GM13977 (cell line): Measurements from ENCODE around the gene CNPY3.
"Not testable (repeated sequence)": the region's sequence is repeated elsewhere in the genome, so short reads cannot be mapped to it uniquely, and the experiment has no call there.

ENCODE experiments used
- DNase-seq: peaks from one replicate; pipeline ENCODE4 v3.0.0; 2012; ENCODE audit warnings: low spot score
- CTCF ChIP-seq: IDR thresholded peaks from 2 replicates; pipeline ENCODE4 v1.5.1; 2012; ENCODE audit warnings: mild to moderate bottlenecking, control low read depth; ENCODE audit not compliant: insufficient read depth; ENCODE audit errors: extremely low read depth, missing control alignments
- in situ Hi-C: fragments of 300-500 bp; cut with MboI; formaldehyde crosslinking; loops from one replicate; pipeline ENCODE4 v1.12.0; 2022; ENCODE audit warnings: low sequenced_read_pairs, low pct_unique_long_range_greater_than_20kb, mixed read lengths, inconsistent platforms; ENCODE audit not compliant: unreplicated experiment

Gene CNPY3

DNA sequence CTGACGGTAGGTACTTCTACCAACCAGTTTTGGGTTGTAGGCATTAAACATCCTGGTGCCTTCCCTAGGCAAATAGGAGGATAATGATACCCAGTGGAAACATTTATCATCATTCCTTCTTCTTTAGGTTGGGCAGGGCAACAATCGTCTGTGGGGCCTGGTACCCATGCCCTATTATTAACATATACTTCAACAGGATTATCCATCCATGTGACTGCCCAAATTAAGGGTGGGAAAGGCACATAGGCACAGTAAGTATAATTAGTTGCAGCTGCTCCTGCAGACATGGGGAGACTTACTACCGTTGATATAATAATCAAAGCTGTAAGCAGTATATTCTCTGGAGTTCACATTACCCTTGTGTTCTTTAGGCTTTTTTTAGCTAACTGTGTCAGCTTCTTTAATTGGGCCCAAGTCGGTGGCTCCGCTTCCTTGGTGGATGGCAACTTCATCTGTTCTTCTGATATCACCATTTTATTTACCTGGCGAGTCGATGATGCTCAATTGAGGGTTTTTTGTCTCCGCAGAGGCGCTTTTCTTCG lies 33.0 kb upstream of the CNPY3 start:
- no peak for DNase-seq
- TF ChIP-seq CTCF: no peak
- in situ Hi-C loops: no loop called here

- DNase-seq: no peak
- peak; percentile 55 for TF ChIP-seq CTCF
- in situ Hi-C loops: no loop called here
Measured at GRCh38 chr6:42898891-42899361, 30.4 kb upstream of the CNPY3 start.

DNA sequence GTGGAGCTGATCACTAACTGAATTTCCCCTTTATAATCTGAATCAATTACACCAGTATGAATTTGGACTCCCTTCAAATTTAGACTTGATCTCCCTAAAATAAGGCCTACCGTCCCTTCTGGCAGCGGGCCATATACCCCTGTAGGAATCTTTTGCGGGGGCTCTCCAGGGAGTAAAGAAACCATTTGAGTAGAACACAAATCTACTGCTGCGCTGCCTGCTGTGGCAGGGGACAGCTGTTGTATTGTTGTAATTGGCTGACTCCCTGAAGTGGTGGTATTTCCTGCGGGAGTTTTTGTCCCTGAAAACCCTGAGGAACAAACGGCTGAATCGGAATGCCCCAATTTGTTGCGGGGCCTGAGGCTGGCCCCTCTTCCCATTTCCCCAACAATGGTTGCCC lies 29.4 kb upstream of the CNPY3 start:
- in situ Hi-C loops: loop anchor here (10.0 kb wide), 1 partner anchor 245 kb away; no protein-coding TSS in a partner anchor
- no peak for DNase-seq
- no peak for TF ChIP-seq CTCF

DNA sequence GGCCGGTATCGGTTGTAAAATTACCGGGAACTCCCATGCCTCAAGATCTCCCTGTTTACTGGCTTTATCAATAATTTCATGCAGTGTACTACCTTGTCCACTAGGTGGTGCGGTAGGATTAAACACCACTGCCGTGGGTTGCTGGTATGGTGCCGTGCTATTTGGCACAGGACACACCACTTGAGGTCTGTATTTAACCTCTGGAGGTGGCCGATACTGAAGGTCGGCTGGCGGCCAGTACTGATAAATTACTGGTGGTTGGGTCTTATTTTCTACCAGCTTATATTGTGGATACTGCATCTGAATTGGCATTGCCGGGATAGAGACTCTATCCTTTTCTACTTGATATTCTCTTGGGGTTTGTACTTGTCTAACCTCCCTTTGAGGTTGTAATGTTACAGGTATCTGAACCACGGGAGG lies 27.7 kb upstream of the CNPY3 start:
- peak; percentile 56 for DNase-seq
- in situ Hi-C loops: loop anchor here (10.0 kb wide), 1 partner anchor 243 kb away; no protein-coding TSS in a partner anchor
- TF ChIP-seq CTCF: peak; percentile 81

DNA sequence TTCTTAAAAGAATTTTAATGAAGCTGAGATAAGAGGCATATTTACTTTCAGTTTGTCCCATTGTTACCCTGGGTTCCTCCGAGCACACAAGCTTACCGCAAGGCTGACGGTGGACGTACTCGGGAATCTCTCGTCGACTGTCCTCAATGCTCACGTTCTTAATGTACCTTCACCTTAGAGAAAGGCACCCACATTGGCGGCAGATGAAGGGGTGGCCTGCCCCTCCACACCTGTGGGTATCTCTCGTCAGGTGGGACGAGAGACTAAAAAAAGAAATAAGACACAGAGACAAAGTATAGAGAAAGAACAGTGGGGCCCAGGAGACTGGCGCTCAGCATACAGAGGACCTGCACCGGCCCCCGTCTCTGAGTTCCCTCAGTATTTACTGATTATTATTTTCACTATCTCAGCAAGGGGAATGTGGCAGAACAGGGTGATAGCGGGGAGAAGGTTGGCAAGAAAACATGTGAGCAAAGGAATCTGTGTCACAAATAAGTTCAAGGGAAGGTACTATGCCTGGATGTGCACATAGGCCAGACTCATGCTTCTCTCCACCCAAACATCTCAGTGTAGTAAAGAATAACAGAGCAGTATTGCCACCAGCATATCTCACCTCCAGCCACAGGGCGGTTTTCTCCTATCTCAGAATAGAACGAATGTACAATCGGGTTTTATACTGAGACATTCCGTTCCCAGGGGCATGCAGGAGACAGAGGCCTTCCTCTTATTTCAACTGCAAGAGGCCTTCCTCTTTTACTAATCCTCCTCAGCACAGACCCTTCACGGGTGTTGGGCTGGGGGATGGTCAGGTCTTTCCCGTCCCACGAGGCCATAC lies 26.6 kb upstream of the CNPY3 start:
- not testable (repeated sequence) for DNase-seq
- in situ Hi-C loops: loop anchor here (10.0 kb wide), 1 partner anchor 242 kb away; no protein-coding TSS in a partner anchor

DNA sequence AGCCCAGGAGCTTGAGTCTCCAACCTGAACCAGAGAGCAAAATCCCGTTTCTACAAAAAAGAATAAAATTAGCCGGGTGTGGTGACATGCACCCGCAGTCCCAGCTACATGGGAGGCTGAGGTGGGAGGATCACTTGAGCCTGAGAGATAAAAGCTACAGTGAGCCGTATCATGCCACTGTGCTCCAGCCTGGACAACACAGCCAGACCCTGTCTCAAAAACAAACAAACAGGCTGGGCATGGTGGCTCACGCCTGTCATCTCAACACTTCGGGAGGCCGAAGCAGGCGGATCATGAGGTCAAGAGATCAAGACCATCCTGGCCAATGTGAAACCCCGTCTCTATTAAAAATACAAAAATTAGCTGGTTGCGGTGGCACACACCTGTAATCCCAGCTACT lies 24.8 kb upstream of the CNPY3 start:
- in situ Hi-C loops: loop anchor here (10.0 kb wide), 1 partner anchor 240 kb away; no protein-coding TSS in a partner anchor
- no peak for TF ChIP-seq CTCF

GRCh38 chr6:42907336-42907735 lies 21.9 kb upstream of the CNPY3 start:
- in situ Hi-C loops: loop anchor here (10.0 kb wide), 1 partner anchor 237 kb away; no protein-coding TSS in a partner anchor
- TF ChIP-seq CTCF: no peak
- no peak for DNase-seq

More for the DNA sequence above, 24.8 kb upstream of the CNPY3 start:
- DNase-seq: no peak
